NCI-H748 treated with DMSO at 0.1 percent for 48 hours (cell line): ENCODE measurements around the gene FARSA.
"Not testable (repeated sequence)": the region's sequence is repeated elsewhere in the genome, so short reads cannot be mapped to it uniquely, and the experiment has no call there.

Experiments used
- DNase-seq: peaks from one replicate; lab custom pipeline; 2025; lab: John Stamatoyannopoulos, UW

The FARSA gene

DNA sequence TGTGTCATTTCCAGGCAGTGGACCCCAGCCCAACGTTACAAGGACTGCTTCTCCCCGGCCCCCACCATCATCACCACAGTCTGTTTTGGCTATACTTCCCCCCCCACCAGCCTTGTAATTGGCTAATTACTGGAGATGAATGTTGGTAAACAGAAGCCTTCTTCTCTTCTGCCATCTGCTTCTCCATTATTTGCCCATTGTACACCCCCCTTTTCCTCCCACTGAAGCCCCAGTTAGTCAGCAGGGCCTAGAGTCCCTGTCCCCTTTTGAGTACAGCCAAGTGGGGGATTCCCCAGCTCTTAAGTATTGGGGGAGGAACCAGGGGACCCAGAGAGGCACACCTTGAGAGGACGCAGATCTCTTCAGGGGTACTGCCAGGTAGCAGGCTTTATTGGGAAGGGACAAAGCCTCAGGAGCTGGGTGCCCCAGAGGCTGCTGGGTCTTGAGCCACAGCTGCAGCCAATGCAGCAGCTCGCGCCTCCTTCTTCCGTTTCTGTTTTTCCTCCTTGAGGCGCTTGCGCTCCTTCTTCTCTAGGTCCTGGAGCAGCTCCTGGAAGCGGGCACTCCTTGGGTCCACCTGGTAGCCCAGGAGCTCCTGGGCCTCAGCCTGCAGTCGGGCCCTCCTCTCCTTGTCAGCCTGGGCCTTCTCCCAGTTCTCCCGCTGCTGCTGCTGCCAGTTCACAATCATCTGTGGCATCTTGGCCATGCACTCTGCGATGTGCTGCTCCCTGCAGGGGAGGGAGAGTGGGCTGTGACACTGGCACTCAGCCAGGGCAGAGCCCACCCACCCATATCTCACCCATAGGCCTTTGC is 20.5 kb upstream of the FARSA start:
- DNase-seq = no peak

DNA sequence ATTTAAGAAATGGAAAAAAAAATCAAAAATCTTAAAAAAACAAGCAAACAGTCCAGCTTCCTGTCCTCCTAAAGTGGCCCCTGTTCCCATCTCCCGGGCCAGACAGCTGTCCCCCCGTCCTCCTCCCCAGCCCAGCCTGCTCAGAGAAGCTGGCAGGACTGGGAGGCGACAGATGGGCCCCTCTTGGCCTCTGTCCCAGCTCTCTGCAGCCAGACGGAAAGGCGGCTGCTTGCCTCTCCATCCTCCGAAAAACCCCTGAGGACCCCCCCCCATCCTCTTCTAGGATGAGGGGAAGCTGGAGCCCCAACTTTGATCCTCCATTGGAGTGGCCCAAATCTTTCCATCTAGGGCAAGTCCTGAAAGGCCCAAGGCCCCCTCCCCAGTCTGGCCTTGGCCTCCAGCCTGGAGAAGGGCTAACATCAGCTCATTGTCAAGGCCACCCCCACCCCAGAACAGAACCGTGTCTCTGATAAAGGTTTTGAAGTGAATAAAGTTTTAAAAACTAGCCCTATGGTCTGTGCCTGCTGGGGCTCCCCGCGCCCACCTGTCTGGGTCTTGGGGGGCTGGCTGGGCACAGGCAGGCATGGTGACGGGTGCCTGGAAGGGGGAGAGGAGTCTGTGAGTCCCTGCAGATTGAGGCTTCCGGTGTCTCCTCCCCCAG is 19.8 kb upstream of the FARSA start:
- DNase-seq = no peak

DNA sequence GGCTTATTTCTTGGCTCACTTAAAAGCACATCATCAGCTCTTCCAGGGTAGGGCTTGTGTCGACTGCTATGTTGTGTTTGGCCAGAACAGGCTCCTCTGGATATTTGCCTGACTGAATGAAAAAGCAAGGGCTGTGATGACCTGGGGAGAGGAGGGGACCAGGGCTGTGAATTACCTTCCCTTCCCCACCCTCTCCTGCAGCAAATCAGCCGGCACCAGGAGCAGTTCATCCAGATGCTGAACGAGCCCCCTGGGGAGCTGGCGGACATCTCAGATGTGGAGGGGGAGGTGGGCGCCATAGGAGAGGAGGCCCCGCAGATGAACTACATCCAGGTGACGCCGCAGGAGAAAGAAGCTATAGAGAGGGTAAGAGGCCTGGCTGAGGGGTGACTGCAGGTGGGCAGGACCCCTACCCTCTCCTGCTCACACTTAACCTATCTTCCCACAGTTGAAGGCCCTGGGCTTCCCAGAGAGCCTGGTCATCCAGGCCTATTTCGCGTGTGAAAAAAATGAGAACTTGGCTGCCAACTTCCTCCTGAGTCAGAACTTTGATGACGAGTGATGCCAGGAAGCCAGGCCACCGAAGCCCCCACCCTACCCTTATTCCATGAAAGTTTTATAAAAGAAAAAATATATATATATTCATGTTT is 19.1 kb upstream of the FARSA start:
- DNase-seq = no peak

- not testable (repeated sequence) for DNase-seq
Observed at GRCh38 chr19:12952050-12952449, 18.5 kb upstream of the FARSA start.

- no peak for DNase-seq
Observed at GRCh38 chr19:12949363-12950283, 16.1 kb upstream of the FARSA start.

DNA sequence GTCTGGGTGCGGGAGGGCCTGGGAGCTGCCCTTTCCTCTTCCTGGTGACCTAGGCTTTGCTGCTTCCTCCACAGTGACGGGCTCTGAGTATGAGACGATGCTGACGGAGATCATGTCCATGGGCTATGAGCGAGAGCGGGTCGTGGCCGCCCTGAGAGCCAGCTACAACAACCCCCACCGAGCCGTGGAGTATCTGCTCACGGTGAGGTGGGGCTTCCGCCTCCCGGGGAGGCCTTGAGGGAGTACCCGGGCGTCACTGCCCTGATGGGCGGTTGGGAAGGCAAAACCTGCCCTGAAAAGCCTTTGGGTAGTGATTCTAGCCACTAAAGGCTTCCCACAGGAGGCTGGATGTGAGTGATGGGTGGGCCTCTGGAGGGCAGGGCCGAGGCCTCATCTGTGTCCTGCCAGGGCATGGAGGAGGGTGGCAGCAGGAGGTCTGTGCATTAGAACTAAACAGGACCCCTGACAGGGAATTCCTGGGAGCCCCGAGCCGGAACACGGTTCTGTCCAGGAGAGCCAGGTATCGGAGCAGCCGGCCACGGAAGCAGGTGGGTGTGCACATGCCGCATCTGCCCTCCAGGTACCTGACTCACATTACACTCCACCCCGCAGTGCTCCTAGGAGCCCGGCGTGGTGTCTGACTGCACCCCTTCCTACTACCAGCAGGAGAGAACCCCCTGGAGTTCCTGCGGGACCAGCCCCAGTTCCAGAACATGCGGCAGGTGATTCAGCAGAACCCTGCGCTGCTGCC is 15.3 kb upstream of the FARSA start:
- DNase-seq = no peak

GRCh38 chr19:12947702-12948611 is 14.4 kb upstream of the FARSA start:
- no peak for DNase-seq

DNA sequence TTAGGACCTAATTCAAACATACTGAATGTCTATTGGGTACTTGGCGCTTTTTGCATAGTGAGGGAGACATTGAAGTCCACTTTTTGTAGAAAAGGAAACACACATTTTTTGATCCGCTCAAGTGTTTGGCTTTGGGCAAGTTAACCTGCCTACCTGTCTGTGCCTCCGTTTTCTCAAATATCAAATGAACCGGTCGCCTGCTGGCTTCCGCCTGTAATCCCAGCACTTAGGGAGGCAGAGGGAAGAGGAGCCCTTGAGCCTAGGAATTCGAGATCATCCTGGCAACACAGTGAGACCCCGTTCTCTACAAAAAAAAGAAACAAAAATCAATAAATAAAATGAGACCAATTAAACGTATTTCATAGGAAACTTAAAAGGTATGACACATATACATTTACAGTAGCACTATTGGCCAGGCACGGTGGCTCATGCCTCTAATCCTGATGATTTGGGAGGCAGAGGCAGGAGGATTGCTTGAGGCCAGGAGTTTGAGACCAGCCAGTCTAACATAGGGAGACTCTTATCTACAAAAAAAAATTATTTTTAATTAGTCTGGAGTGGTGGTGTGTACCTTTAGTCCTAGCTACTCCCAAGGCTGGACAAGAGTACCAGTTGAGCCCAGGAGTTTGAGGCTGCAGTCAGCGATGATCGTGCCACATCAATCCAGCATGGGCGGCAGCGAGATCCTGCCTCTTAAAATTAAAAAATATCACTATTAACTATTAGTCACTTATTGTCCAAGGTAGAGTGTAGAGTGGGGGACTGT is 13.4 kb upstream of the FARSA start:
- DNase-seq = no peak

- no peak for DNase-seq
Observed at GRCh38 chr19:12946092-12946721, 12.7 kb upstream of the FARSA start.

GRCh38 chr19:12945479-12946091 is 12.1 kb upstream of the FARSA start, which contains the start of gene RAD23A:
Gene RAD23A, plus strand, starts transcription at chr19:12945862. Its CDS starts 87 bp downstream, at chr19:12945949.
- DNase-seq = peak; percentile 58

GRCh38 chr19:12944104-12944674 is 10.7 kb upstream of the FARSA start:
- DNase-seq = no peak

GRCh38 chr19:12943437-12944044 is 10.0 kb upstream of the FARSA start:
- DNase-seq = no peak

DNA sequence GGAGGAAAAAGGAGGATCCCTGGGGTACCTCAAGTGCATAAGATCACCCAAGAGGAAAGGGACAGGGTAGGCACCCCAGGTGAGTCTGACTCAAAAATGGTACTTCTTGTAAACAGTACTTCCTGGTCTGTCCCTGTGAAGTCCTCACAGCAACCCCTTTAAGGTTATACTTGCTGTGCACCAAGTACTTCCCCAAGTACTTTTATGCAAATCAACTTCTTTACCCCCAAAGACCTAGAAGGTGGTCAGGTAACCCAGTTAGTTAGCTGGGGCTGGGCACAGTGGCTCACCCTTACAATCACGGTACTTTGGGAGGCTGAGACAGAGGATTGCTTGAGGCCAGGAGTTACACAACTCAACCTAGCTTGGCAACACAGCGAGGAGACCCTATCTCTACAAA is 7.4 kb upstream of the FARSA start:
- no peak for DNase-seq

DNA sequence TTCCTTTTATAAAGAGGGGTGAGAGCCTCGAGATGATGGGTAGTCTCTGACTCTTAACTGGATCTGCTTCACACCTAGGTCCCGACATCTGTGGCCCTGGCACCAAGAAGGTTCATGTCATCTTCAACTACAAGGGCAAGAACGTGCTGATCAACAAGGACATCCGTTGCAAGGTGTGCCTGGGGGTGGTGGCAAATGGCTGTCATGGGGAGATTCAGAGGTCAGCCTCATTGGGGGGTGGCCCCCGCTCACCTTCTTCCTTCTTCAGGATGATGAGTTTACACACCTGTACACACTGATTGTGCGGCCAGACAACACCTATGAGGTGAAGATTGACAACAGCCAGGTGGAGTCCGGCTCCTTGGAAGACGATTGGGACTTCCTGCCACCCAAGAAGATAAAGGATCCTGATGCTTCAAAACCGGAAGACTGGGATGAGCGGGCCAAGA is 6.5 kb upstream of the FARSA start:
- no peak for DNase-seq

DNA sequence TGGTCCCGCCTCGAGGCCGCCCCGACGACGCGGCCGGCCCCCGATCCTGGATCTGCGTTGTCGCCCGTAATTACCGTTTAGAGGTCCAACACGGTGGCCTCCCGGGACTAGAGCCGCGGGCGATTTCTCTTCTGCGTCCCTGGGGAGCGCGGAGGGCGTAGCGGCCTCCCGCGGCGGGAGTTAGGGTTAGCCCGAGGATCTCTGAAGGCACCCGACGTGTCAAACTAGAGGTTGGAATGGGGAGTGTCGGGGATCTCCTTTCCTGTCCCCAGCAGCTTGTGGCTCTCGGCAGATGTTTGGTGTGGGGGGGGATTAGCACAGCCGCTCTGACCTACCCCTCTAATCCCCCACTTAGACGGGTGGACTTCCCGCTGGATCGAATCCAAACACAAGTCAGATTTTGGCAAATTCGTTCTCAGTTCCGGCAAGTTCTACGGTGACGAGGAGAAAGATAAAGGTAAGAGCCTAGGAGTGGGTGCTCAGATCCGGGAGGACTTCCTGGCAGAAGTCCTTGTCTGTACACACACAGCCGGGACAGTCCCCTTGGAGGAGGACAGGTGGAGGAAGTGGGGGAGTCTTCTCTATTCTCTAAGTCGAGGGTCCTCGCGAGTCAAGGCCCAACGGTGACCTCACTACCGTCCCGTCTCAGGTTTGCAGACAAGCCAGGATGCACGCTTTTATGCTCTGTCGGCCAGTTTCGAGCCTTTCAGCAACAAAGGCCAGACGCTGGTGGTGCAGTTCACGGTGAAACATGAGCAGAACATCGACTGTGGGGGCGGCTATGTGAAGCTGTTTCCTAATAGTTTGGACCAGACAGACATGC is 5.5 kb upstream of the FARSA start:
- DNase-seq = no peak

DNA sequence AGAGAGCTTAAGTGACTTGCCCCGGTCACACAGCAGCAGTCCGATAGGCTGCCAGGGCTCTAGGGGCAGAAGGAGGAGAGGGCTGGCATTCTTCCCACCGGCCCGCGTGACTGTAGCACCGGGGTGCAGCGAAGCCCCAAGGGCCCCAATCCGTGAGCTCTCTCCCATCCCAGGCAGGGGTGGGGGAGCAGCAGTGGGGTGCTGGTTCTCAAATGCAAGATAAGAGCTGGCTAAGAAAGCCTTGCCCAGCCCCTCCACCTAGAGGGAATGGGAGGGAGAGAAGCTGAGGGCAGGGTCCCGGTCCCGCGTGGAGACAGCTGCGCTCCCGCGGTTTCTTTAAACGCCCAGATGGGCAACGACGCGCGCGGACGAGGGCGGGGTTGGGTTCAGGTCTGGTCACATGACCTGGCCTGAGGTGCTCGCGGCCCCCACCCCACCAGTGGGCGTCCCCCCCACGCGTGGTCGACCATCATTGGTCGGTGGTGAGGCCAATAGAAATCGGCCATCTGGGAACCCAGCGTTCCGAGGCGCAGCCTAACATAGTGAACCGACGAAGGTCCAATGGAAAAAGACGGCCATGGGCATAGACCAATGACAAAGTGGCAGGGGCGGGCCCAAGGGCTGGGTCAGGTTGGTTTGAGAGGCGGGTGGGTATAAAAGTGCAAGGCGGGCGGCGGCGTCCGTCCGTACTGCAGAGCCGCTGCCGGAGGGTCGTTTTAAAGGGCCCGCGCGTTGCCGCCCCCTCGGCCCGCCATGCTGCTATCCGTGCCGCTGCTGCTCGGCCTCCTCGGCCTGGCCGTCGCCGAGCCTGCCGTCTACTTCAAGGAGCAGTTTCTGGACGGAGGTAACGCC is 4.6 kb upstream of the FARSA start, which contains the start of gene CALR:
Gene CALR, plus strand, starts transcription at position 683 of the 852 bp plus-strand sequence. Its CDS starts 71 bp downstream, at position 754.
- peak; percentile 87 for DNase-seq
